Kidney epithelial cell (primary cell): ENCODE measurements around the gene GLT1D1. TPM values are rescaled to one million over a fixed set of nuclear protein-coding genes. Genes with fewer than 3 reads are reported as not detected.
"Not testable (repeated sequence)": the region's sequence is repeated elsewhere in the genome, so short reads cannot be mapped to it uniquely, and the experiment has no call there.

Experiments
- DNase-seq: peaks from one replicate; pipeline ENCODE4 v3.0.0-alpha.2; 2010; ENCODE audit warnings: low read depth
- H3K27me3 ChIP-seq: 2 replicates; pipeline ENCODE4 v1.6.0; 2011; ENCODE audit warnings: low read length; ENCODE audit not compliant: control insufficient read depth, insufficient read depth
- H3K36me3 ChIP-seq: 2 replicates; pipeline ENCODE4 v1.5.1; 2011; ENCODE audit warnings: low read length; ENCODE audit not compliant: control insufficient read depth, insufficient read depth
- H3K4me3 ChIP-seq: 2 replicates; pipeline ENCODE4 v1.5.1; 2011; ENCODE audit warnings: low read depth, mild to moderate bottlenecking, control low read depth, low read length
- total RNA-seq: library from RNA; depleted of rRNA; stranded (reverse); fragments of >200 nt; gene quantifications from 2 replicates; pipeline ENCODE4 v1.2.3, GENCODE V29; 2015
- TF ChIP-seq, protein P1 (sequence below): IDR thresholded peaks from 2 replicates; pipeline ENCODE4 v1.5.1; 2011; ENCODE audit warnings: mild to moderate bottlenecking, moderate library complexity, low read length, control low read depth, inconsistent platforms; ENCODE audit not compliant: insufficient read depth, poor library complexity, severe bottlenecking

Gene GLT1D1
- total RNA-seq, 1 donor from 2014 or later = 1.7 TPM

DNA sequence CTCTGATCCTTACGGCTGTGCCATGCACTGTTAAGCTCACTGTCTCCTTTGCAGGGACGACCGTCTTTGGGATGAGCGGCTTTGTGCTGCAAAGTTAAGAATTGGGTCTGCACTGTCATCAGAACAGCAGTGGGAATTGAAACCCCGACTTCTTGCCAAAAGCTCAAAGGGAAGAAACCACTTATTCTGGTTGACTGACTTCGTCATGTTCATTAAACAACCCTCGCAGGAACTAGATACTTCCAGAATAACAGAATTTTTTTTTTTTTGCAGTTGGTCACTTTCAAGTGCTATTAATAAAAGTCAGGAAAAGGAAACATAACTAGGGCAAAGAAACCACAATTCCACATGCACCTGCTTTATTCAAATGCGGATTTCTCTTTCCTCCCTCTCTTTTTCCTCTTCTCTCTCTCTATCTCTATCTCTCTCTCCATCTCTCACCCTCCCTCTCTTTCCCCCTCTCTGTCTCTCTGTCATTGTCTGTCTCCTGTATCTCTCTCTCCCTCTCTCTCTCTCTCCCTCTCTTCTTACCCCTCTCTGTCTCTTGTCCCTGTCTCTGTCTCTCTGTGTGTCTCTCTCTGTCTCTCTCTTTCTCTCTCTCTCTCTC lies 12.3 kb upstream of the GLT1D1 start:
- Histone ChIP-seq H3K36me3 (no peaks in the 10 kb centered on the region), H3K27me3 (no peaks in the 10 kb centered on the region), H3K4me3 (no peak overlapping the region)
- DNase-seq = no peak
- TF ChIP-seq, protein P1, sequence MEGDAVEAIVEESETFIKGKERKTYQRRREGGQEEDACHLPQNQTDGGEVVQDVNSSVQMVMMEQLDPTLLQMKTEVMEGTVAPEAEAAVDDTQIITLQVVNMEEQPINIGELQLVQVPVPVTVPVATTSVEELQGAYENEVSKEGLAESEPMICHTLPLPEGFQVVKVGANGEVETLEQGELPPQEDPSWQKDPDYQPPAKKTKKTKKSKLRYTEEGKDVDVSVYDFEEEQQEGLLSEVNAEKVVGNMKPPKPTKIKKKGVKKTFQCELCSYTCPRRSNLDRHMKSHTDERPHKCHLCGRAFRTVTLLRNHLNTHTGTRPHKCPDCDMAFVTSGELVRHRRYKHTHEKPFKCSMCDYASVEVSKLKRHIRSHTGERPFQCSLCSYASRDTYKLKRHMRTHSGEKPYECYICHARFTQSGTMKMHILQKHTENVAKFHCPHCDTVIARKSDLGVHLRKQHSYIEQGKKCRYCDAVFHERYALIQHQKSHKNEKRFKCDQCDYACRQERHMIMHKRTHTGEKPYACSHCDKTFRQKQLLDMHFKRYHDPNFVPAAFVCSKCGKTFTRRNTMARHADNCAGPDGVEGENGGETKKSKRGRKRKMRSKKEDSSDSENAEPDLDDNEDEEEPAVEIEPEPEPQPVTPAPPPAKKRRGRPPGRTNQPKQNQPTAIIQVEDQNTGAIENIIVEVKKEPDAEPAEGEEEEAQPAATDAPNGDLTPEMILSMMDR = no peak

DNA sequence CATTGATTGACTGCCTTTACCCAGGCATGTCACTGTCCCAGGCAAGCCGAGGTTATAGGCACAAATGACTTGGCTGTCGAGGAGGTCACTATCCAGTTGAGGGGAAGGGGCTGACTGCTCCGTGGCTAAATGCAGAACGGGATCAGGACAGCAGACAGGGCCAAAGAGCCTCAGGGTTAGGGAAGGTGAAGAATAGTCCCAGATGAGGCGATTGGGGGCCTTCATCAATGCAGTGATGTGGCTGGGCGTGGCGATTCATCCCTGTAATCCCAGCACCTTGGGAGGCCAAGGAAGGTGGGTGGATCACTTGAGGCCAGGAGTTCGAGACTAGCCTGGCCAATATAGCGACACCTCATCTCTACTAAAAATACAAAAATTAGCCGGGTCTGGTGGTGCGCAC lies 10.7 kb upstream of the GLT1D1 start:
- H3K27me3 ChIP-seq = no peaks in the 10 kb centered on the region
- no peak for DNase-seq
- H3K4me3 ChIP-seq = no peak overlapping the region
- TF ChIP-seq, protein P1 = no peak
- no peaks in the 10 kb centered on the region for H3K36me3 ChIP-seq

DNA sequence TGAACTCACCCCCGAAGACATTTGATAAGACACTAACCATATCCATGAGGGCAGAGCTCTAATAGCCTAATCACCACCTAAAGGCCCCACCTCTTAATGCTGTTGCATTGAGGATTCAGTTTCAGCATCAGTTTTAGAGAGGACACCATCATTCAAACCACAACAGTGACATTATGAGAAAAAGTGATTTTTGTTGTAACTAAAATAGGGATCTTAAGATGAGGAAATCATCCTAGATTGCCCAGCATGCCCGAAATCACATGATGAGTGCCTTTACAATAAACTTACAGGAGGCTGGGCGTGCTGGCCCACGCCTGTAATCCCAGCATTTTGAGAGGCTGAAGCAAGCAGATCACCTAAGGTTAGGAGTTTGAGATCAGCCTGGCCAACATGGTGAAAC lies 9.7 kb upstream of the GLT1D1 start:
- Histone ChIP-seq H3K36me3 (no peaks in the 10 kb centered on the region), H3K4me3 (no peak overlapping the region), H3K27me3 (no peaks in the 10 kb centered on the region)
- DNase-seq = no peak
- TF ChIP-seq, protein P1 = no peak

DNA sequence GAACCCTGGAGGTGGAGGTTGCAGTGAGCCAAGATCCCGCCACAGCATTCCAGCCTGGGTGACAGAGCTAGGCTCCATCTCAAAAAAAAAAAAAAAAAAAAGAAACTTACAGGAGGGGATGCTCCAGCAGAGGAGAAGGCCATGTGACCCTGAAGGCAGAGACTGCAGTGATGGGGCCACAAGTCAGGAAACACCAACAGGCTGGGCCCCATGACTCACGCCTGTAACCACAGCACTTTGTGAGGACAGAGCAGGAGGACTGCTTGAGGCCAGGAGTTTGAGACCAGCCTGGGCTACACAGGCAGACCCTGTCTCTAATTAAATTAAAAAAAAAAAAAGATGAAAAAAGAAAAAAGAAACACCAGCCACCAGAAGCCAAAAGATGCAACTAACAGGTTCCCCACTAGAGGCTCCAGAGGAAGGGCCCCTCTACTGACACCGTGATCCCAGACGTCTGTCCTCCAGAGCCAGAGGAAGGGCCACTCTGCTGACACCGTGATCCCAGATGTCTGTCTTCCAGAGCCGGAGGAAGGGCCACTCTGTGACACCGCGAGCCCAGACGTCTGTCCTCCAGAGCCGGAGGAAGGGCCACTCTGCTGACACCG lies 9.1 kb upstream of the GLT1D1 start:
- TF ChIP-seq, protein P1 = no peak
- no peak for DNase-seq
- H3K4me3 ChIP-seq = no peak overlapping the region
- no peaks in the 10 kb centered on the region for H3K27me3 ChIP-seq
- no peaks in the 10 kb centered on the region for H3K36me3 ChIP-seq

DNA sequence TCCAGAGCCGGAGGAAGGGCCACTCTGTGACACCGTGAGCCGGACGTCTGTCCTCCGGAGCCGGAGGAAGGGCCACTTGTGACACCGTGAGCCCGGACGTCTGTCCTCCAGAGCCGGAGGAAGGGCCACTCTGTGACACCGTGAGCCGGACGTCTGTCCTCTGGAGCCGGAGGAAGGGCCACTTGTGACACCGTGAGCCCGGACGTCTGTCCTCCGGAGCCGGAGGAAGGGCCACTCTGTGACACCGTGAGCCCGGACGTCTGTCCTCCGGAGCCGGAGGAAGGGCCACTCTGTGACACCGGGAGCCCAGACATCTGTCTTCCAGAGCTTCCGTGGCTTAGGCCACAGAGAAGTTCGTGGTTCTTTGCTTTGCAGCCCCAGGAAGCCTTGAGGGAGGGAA lies 6.6 kb upstream of the GLT1D1 start:
- not testable (repeated sequence) for H3K27me3 ChIP-seq, H3K36me3 ChIP-seq, H3K4me3 ChIP-seq, DNase-seq

DNA sequence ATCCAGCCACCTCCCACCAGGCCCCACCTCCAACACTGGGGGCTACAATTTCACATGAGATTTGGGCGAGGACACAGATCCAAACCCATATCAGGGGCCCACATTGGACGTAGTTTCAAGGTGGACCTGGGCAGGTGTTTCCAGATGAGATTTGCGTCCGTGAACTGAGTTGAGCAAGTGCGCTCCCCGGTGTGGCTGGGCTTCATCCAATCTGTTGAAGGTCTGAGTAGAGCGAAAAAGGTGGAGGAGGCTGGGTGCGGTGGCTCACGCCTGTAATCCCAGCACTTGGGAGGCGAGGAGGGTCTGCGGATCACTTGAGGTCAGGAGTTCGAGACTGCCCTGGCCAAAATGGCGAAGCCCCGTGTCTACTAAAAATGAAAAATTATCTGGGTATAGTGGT lies 4.9 kb upstream of the GLT1D1 start:
- H3K36me3 ChIP-seq = no peaks in the 10 kb centered on the region
- DNase-seq = no peak
- TF ChIP-seq, protein P1 = no peak
- peaks cover 10% of the 10 kb centered on the region for H3K27me3 ChIP-seq
- H3K4me3 ChIP-seq = no peak overlapping the region

DNA sequence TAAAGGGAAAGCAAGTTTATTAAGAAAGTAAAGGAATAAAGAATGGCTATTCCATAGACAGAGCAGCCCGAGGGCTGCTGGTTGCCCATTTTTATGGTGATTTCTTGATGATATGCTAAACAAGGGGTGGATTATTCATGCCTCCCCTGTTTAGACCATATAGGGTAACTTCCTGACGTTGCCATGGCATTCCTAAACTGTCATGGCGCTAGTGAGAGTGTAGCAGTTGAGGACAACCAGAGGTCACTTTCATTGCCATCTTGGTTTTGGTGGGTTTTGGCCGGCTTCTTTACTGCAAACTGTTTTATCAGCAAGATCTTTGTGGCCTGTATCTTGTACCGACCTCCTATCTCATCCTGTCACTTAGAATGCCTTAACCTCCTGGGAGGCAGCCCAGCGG lies 3.5 kb upstream of the GLT1D1 start:
- DNase-seq, H3K4me3 ChIP-seq, H3K36me3 ChIP-seq: not testable (repeated sequence)
- H3K27me3 ChIP-seq = peaks cover 17% of the 10 kb centered on the region
